GF-D8 (cell line): Measurements from ENCODE around the gene C5orf52.
"Not testable (repeated sequence)": the region's sequence is repeated elsewhere in the genome, so short reads cannot be mapped to it uniquely, and the experiment has no call there.

Source experiments
- DNase-seq: peaks from one replicate; lab custom pipeline; 2025; lab: John Stamatoyannopoulos, UW

C5orf52 gene

GRCh38 chr5:157679801-157680200 is 8.5 kb downstream of the C5orf52 start:
- DNase-seq: no peak

GRCh38 chr5:157680239-157680638 is 8.9 kb downstream of the C5orf52 start:
- no peak for DNase-seq

- DNase-seq: no peak
These were observed 9.7 kb downstream of the C5orf52 start for GRCh38 chr5:157681048-157681447.

GRCh38 chr5:157682257-157682656 is 10.9 kb downstream of the C5orf52 start:
- no peak for DNase-seq

GRCh38 chr5:157686276-157687197 is 15.2 kb downstream of the C5orf52 start:
- not testable (repeated sequence) for DNase-seq

- DNase-seq: no peak
These were observed 15.8 kb downstream of the C5orf52 start for GRCh38 chr5:157687198-157687554.

- DNase-seq: no peak
These were observed 18.8 kb downstream of the C5orf52 start for GRCh38 chr5:157689942-157690689.

- DNase-seq: no peak
These were observed 19.5 kb downstream of the C5orf52 start for GRCh38 chr5:157690690-157691433.

- DNase-seq: not testable (repeated sequence)
These were observed 22.5 kb downstream of the C5orf52 start for GRCh38 chr5:157693816-157694215.

GRCh38 chr5:157696154-157696553 is 24.8 kb downstream of the C5orf52 start:
- not testable (repeated sequence) for DNase-seq

GRCh38 chr5:157698674-157699073 is 27.3 kb downstream of the C5orf52 start:
- DNase-seq: not testable (repeated sequence)

- DNase-seq: no peak
These were observed 32.4 kb downstream of the C5orf52 start for GRCh38 chr5:157703736-157704135.

GRCh38 chr5:157708866-157709265 is 37.5 kb downstream of the C5orf52 start:
- no peak for DNase-seq

GRCh38 chr5:157709346-157709745 is 38.0 kb downstream of the C5orf52 start:
- DNase-seq: no peak

GRCh38 chr5:157710431-157710830 is 39.1 kb downstream of the C5orf52 start:
- DNase-seq: no peak

GRCh38 chr5:157710882-157711281 is 39.5 kb downstream of the C5orf52 start:
- no peak for DNase-seq

GRCh38 chr5:157713830-157714595 is 42.7 kb downstream of the C5orf52 start:
- DNase-seq: no peak

GRCh38 chr5:157714596-157714864 is 43.2 kb downstream of the C5orf52 start:
- DNase-seq: no peak

GRCh38 chr5:157718519-157718918 is 47.2 kb downstream of the C5orf52 start:
- no peak for DNase-seq

- DNase-seq: no peak
These were observed 47.9 kb downstream of the C5orf52 start for GRCh38 chr5:157719245-157719644.

- DNase-seq: no peak
These were observed 49.8 kb downstream of the C5orf52 start for GRCh38 chr5:157721159-157721558.

GRCh38 chr5:157722895-157723294 is 51.6 kb downstream of the C5orf52 start:
- not testable (repeated sequence) for DNase-seq
